K562 (cell line): ENCODE data around the gene KLHL20.

ENCODE experiments used
- CREM ChIP-seq: IDR thresholded peaks from 2 replicates; pipeline ENCODE4 v1.6.1; 2014; ENCODE audit warnings: antibody characterized with exemption, low read depth
- HMG20B ChIP-seq: fragments of 250-450 bp; sonication (Bioruptor Pico); IDR thresholded peaks from 2 replicates; pipeline ENCODE4 v1.5.0; 2021; ENCODE audit warnings: mild to moderate bottlenecking
- HOXB6 ChIP-seq: fragments of 250-450 bp; sonication (Bioruptor Pico); IDR thresholded peaks from 2 replicates; pipeline ENCODE4 v1.5.1; 2022; ENCODE audit warnings: mild to moderate bottlenecking, borderline replicate concordance
- MXI1 ChIP-seq: IDR thresholded peaks from 2 replicates; pipeline ENCODE4 v1.6.1; 2011; ENCODE audit warnings: low read depth, mild to moderate bottlenecking, improper control_type of control experiment, low read length
- POLR2A ChIP-seq: fragments of 450-650 bp; conservative IDR thresholded peaks from 2 replicates; pipeline ENCODE4 v1.6.1; 2016
- RAD21 ChIP-seq, 2 experiments: fragments of 250-450 bp in 1 of 2; fragments of 450-650 bp in 1 of 2; sonication (Bioruptor Pico) in 1 of 2; formaldehyde crosslinking in 1 of 2; IDR thresholded peaks in 1 of 2; conservative IDR thresholded peaks in 1 of 2; 2 replicates each; pipeline versions ENCODE4 v1.4.0 to v1.8.0; 2020 to 2022; ENCODE audit warnings: mild to moderate bottlenecking in 2 of 2, moderate library complexity in 1 of 2
- SMC3 ChIP-seq: conservative IDR thresholded peaks from 2 replicates; pipeline ENCODE4 v1.6.1; 2011; ENCODE audit warnings: low read depth, low read length, improper control_type of control experiment; ENCODE audit not compliant: insufficient read depth
- ZNF57 ChIP-seq: fragments of 450-650 bp; formaldehyde crosslinking; IDR thresholded peaks from 2 replicates; pipeline ENCODE4 v1.4.0; 2020; ENCODE audit warnings: mild to moderate bottlenecking, moderate library complexity
- TF ChIP-seq, protein P1 (sequence below): fragments of 450-650 bp; formaldehyde crosslinking; IDR thresholded peaks from 2 replicates; pipeline ENCODE4 v1.4.0; 2022; ENCODE audit warnings: mild to moderate bottlenecking, moderate library complexity
- TF ChIP-seq, protein P2 (sequence below), 3 experiments: IDR thresholded peaks in 2 of 3; conservative IDR thresholded peaks in 1 of 3; 2 replicates each; pipeline ENCODE4 v1.5.1; 2011 to 2012; ENCODE audit warnings: low read length in 3 of 3, mild to moderate bottlenecking in 3 of 3, control low read depth in 2 of 3, improper control_type of control experiment in 1 of 3, inconsistent platforms in 1 of 3, low read depth in 1 of 3, mixed read lengths in 1 of 3, moderate library complexity in 1 of 3; ENCODE audit not compliant: insufficient read depth in 2 of 3

DNA sequence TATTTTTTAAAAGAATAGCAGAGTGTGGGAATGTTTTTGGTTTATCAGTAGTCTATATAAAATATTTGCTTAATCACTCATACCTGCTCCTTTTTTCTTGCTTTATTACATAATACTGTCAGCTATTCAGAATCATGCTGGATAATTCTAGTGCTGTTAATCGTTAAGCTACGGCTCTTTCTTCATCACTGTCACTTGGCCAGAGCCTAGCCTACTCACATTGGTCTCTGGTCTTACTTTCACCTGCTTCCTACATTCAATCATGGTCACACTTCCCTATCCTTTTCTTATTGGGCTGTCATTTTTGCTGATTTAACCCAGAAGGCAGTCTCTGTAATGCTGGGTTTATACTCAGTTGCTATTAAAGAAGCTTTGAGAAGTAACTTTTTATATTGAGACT is 2.5 kb downstream of the KLHL20 start:
- no peak for TF ChIP-seq HOXB6
- TF ChIP-seq, protein P1, sequence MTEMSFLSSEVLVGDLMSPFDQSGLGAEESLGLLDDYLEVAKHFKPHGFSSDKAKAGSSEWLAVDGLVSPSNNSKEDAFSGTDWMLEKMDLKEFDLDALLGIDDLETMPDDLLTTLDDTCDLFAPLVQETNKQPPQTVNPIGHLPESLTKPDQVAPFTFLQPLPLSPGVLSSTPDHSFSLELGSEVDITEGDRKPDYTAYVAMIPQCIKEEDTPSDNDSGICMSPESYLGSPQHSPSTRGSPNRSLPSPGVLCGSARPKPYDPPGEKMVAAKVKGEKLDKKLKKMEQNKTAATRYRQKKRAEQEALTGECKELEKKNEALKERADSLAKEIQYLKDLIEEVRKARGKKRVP, result no peak
- no peak for TF ChIP-seq CREM
- TF ChIP-seq MXI1, result no peak
- TF ChIP-seq SMC3, result no peak
- TF ChIP-seq, protein P2, sequence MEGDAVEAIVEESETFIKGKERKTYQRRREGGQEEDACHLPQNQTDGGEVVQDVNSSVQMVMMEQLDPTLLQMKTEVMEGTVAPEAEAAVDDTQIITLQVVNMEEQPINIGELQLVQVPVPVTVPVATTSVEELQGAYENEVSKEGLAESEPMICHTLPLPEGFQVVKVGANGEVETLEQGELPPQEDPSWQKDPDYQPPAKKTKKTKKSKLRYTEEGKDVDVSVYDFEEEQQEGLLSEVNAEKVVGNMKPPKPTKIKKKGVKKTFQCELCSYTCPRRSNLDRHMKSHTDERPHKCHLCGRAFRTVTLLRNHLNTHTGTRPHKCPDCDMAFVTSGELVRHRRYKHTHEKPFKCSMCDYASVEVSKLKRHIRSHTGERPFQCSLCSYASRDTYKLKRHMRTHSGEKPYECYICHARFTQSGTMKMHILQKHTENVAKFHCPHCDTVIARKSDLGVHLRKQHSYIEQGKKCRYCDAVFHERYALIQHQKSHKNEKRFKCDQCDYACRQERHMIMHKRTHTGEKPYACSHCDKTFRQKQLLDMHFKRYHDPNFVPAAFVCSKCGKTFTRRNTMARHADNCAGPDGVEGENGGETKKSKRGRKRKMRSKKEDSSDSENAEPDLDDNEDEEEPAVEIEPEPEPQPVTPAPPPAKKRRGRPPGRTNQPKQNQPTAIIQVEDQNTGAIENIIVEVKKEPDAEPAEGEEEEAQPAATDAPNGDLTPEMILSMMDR (IDR thresholded peaks at IDR 0.05 in 2 of 3, conservative IDR thresholded peaks at IDR 0.05 in 1 of 3; ENCODE audit: insufficient read depth in 2 of 3, low read depth in 1 of 3, low read length in 3 of 3), result no peak
- no peak for TF ChIP-seq RAD21 (CRISPR knock-in tag; conservative IDR thresholded peaks at IDR 0.05 in 1 of 2, IDR thresholded peaks at IDR 0.05 in 1 of 2)
- TF ChIP-seq HMG20B (CRISPR knock-in tag), result no peak
- no peak for TF ChIP-seq ZNF57 (CRISPR knock-in tag)
- TF ChIP-seq POLR2A, result no peak
